HG03196 (cell line): Measurements from ENCODE around the gene TMEM86B.
"Not testable (repeated sequence)": the region's sequence is repeated elsewhere in the genome, so short reads cannot be mapped to it uniquely, and the experiment has no call there.

Source experiments
- ATAC-seq: cut with Tn5 transposase; IDR thresholded peaks from one replicate; pipeline ENCODE4 v1.9.1; 2021; ENCODE audit not compliant: unreplicated experiment

The TMEM86B gene

GRCh38 chr19:55242517-55242916, 14.0 kb upstream of the TMEM86B start:
- ATAC-seq = no peak

- ATAC-seq = no peak
Observed at GRCh38 chr19:55241935-55242464, 13.4 kb upstream of the TMEM86B start.

- no peak for ATAC-seq
Observed at GRCh38 chr19:55241143-55241934, 12.8 kb upstream of the TMEM86B start.

- no peak for ATAC-seq
Observed at GRCh38 chr19:55240713-55241020, 12.1 kb upstream of the TMEM86B start.

GRCh38 chr19:55239004-55239403, 10.4 kb upstream of the TMEM86B start:
- no peak for ATAC-seq

GRCh38 chr19:55238030-55238429, 9.5 kb upstream of the TMEM86B start:
- no peak for ATAC-seq

GRCh38 chr19:55232986-55233385, 4.4 kb upstream of the TMEM86B start:
- no peak for ATAC-seq

GRCh38 chr19:55232286-55232602, 3.7 kb upstream of the TMEM86B start:
- no peak for ATAC-seq

- no peak for ATAC-seq
Observed at GRCh38 chr19:55231391-55232285, 3.1 kb upstream of the TMEM86B start.

- ATAC-seq = no peak
Observed at GRCh38 chr19:55230780-55231179, 2.2 kb upstream of the TMEM86B start.

- ATAC-seq = no peak
Observed at GRCh38 chr19:55230329-55230728, 1.8 kb upstream of the TMEM86B start.

GRCh38 chr19:55229789-55230182, 1.2 kb upstream of the TMEM86B start:
- ATAC-seq = no peak

- no peak for ATAC-seq
Observed at GRCh38 chr19:55229145-55229788, 704 bp upstream of the TMEM86B start.

GRCh38 chr19:55228015-55228391, 560 bp downstream of the TMEM86B start:
- no peak for ATAC-seq

GRCh38 chr19:55227241-55228014, 1.1 kb downstream of the TMEM86B start:
- ATAC-seq = no peak

- ATAC-seq = no peak
Observed at GRCh38 chr19:55226788-55227187, 1.8 kb downstream of the TMEM86B start.

GRCh38 chr19:55226273-55226672, 2.3 kb downstream of the TMEM86B start:
- ATAC-seq = no peak

GRCh38 chr19:55225415-55225958, 3.1 kb downstream of the TMEM86B start:
- no peak for ATAC-seq

- ATAC-seq = not testable (repeated sequence)
Observed at GRCh38 chr19:55224679-55225414, 3.7 kb downstream of the TMEM86B start.
